ENCODE measurements around the gene MAGI3.

DNA sequence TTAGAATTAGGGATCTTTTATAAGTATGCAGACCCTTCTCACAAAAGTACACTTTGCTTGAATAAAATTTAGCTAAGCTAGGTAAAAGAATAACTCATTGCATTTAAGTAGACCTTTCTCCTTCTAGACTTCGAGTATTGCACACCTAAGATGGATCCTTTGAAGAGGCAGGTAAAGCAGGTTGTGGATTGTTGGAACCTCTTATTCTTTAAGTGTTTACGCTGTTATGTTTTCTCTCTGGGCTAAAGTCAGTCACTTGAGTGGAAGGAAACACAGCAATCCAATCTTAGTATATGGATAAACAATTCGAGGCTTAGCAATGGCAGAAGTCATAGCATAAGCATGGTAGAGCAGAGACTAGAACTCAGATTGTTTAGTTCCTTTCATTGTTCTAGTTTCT, 11.4 kb downstream of the MAGI3 start:
- TF ChIP-seq, protein P1, sequence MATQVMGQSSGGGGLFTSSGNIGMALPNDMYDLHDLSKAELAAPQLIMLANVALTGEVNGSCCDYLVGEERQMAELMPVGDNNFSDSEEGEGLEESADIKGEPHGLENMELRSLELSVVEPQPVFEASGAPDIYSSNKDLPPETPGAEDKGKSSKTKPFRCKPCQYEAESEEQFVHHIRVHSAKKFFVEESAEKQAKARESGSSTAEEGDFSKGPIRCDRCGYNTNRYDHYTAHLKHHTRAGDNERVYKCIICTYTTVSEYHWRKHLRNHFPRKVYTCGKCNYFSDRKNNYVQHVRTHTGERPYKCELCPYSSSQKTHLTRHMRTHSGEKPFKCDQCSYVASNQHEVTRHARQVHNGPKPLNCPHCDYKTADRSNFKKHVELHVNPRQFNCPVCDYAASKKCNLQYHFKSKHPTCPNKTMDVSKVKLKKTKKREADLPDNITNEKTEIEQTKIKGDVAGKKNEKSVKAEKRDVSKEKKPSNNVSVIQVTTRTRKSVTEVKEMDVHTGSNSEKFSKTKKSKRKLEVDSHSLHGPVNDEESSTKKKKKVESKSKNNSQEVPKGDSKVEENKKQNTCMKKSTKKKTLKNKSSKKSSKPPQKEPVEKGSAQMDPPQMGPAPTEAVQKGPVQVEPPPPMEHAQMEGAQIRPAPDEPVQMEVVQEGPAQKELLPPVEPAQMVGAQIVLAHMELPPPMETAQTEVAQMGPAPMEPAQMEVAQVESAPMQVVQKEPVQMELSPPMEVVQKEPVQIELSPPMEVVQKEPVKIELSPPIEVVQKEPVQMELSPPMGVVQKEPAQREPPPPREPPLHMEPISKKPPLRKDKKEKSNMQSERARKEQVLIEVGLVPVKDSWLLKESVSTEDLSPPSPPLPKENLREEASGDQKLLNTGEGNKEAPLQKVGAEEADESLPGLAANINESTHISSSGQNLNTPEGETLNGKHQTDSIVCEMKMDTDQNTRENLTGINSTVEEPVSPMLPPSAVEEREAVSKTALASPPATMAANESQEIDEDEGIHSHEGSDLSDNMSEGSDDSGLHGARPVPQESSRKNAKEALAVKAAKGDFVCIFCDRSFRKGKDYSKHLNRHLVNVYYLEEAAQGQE (IDR thresholded peaks at IDR 0.05; ENCODE audit: insufficient read depth in 1 of 2, low read depth in 2 of 2, low read length in 2 of 2), result no peak
- TF ChIP-seq POLR2AphosphoS5 (IDR thresholded peaks at IDR 0.05; ENCODE audit: low read depth, low read length), result no peak
- TF ChIP-seq TAF1 (IDR thresholded peaks at IDR 0.05; ENCODE audit: borderline replicate concordance, insufficient read depth, low read length), result no peak
- TF ChIP-seq SIN3A (IDR thresholded peaks at IDR 0.05; ENCODE audit: borderline replicate concordance, insufficient read depth, low read length), result no peak

Data from PFSK-1 (cell line).